ENCODE results near the gene DHH. TPM values are rescaled to one million over a fixed set of nuclear protein-coding genes. Genes with fewer than 3 reads are reported as not detected.

Gene DHH
- total and polyA plus RNA-seq, 10 of the 15 experiments (the other 5 are each of a cell fraction or from before 2014, with no cell fraction given) = 0.01 TPM; not detected in 9

- no peak for TF ChIP-seq CUX1 (IDR thresholded peaks at IDR 0.05; ENCODE audit: insufficient replicate concordance, low read depth, low read length)
- 0 out of 2 replicates have a peak, but pooled peaks have one; percentile 31 for TF ChIP-seq TAF1 (IDR thresholded peaks at IDR 0.05; ENCODE audit: borderline replicate concordance, low read depth, low read length)
- no peak for TF ChIP-seq REST (IDR thresholded peaks at IDR 0.05; ENCODE audit: low read depth, low read length)
- TF ChIP-seq TCF12 (IDR thresholded peaks at IDR 0.05; ENCODE audit: low read depth, low read length) = no peak
- no peak for TF ChIP-seq RCOR1 (conservative IDR thresholded peaks at IDR 0.05; ENCODE audit: low read depth, low read length)
- peak; percentile 93 for TF ChIP-seq RUNX3 (IDR thresholded peaks at IDR 0.05; ENCODE audit: low read length)
- TF ChIP-seq SIN3A (IDR thresholded peaks at IDR 0.05; ENCODE audit: low read depth, low read length) = peak; percentile 88; the same call in 1 of the 2 replicates
- no peak for TF ChIP-seq ETV6 (conservative IDR thresholded peaks at IDR 0.05 in 1 of 2, IDR thresholded peaks at IDR 0.05 in 1 of 2; ENCODE audit: borderline replicate concordance in 1 of 2, low read depth in 1 of 2)
- no peak for TF ChIP-seq BCLAF1 (IDR thresholded peaks at IDR 0.05)
- TF ChIP-seq NFYA (IDR thresholded peaks at IDR 0.05; ENCODE audit: borderline replicate concordance, low read depth, low read length) = no peak
- TF ChIP-seq SKIL (IDR thresholded peaks at IDR 0.05; ENCODE audit: low read depth, poor library complexity, severe bottlenecking) = peak; percentile 68
- TF ChIP-seq POLR2AphosphoS5 (IDR thresholded peaks at IDR 0.05; ENCODE audit: low read length) = peak; percentile 59
Observed at GRCh38 chr12:49069507-49070346, 24.9 kb downstream of the DHH start, which contains the start of gene RHEBL1 (continued).
